HG02885 (cell line): ENCODE data around the gene S100Z.
"Not testable (repeated sequence)": the region's sequence is repeated elsewhere in the genome, so short reads cannot be mapped to it uniquely, and the experiment has no call there.

Experiments
- ATAC-seq: cut with Tn5 transposase; IDR thresholded peaks from one replicate; pipeline ENCODE4 v1.9.1; 2021; ENCODE audit warnings: mild to moderate bottlenecking; ENCODE audit not compliant: unreplicated experiment, poor library complexity

The S100Z gene

GRCh38 chr5:76822105-76822731, 27.6 kb upstream of the S100Z start:
- ATAC-seq: not testable (repeated sequence)

DNA sequence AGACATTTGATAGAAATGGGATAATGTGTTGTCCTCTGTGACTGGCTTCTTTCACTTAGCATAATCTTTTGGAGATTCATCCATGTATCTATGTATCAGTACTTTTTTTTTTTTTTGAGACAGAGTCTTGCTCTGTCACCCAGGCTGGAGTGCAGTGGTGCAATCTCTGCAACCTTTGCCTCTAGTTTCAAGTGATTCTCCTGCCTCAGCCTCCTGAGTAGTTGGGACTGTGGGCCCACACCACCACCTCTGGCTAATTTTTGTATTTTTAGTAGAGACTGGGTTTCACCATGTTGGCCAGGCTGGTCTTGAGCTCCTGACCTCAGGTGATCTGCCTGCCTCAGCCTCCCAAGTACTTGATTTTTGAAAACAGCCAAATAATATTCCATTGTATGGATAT, 23.4 kb upstream of the S100Z start:
- not testable (repeated sequence) for ATAC-seq

- no peak for ATAC-seq
These were observed 18.7 kb upstream of the S100Z start for GRCh38 chr5:76831110-76831452.

GRCh38 chr5:76836181-76836580, 13.6 kb upstream of the S100Z start:
- ATAC-seq: no peak

DNA sequence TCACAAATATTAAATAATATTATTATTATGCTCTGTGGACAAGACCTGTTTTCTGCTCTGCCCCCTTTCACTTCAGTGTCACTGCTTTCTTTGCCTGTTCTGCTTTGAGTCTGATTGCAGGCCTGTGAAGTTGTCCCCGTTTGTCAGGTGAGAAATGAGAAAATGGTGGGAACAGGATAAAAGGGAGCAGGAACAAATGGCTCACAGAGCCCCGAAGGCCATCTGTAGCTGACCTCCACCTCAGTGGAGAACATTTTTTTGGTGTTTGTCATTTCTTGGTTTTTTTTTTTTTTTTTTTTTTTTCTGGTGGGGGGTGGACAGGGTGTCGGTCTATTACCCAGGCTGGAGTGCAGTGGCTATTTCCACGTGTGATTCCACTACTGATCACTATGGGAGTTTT, 13.2 kb upstream of the S100Z start:
- ATAC-seq: no peak

GRCh38 chr5:76838481-76839261, 11.1 kb upstream of the S100Z start:
- ATAC-seq: no peak

DNA sequence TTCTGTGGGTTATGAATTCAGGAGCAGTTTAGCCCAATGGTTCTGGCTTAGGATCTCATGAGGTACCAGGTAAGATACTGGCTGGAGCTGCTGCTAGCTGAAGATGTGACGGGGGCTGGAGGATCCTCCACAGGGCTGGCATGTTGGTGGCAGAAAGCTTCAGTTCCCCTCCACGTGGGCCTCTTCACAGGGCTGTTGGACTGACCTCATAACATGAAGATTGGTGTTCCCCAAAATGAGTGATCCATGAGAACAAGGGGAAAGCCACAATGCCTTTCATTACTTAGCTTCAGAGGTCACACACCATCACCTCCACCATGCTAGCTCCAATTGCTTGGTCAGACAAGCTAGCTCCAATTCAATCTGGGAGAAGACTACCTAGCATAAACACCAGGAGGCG, 8.5 kb upstream of the S100Z start:
- no peak for ATAC-seq

- ATAC-seq: no peak
These were observed 3.9 kb upstream of the S100Z start for GRCh38 chr5:76845890-76846289.

DNA sequence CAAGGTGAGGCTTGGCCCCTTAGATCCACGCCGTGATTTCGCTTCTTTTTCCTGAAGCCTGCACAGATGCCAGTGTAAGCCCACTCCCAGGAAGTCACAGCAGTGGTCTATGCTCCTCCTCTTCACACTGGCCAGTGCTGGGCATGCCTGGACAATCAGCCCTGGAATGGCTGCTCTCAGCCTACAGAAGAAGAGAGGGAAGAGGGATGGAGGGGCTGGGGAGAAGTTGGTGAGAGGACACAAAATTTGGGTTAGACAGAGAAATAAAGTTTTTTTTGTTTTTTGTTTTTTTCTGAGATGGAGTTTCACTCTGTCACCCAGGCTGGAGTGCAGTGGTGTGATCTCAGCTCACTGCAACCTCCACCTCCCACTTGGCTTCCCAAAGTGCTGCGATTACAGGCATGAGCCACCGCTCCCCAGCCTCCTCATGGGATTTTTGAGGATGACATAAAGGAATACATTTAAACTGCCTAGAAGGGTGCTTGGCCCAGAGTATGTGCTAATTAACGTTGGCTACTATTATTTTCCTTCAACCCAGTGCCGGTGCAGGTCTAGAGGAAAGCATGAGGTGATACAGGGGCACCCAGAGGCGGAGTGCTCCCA, 830 bp downstream of the S100Z start:
- no peak for ATAC-seq

DNA sequence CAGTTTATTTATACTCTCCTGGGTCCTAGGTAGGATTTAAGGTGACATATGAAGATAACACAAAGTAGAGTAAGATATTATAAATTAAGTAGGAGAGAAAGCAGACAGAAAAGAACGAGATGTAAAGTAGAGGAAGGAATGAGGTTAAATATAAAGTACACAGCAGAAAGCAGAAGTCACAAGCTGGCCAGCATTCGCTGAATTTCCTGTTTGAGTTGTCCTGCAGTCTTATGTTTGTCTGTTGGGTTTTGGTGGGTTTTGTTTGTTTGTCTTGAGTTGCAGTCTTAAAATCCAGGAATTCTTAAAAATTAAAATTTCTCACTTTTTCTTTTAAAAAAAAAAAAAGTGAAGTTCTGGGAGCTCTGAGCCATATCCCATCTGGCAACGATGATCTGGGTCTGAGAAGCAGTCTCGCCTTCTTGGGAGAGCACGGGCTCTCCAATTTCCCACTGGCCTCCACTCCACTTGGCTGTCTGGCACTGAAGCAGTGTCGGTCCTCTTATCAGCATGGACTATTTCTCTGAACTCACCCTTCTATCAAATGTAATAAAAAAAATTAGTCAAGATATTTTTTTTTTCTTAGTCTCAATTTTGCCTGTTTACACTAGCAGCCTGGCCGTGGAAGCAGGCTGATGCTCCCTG, 2.0 kb downstream of the S100Z start:
- no peak for ATAC-seq

GRCh38 chr5:76852772-76853171, 3.0 kb downstream of the S100Z start:
- ATAC-seq: no peak

- ATAC-seq: not testable (repeated sequence)
These were observed 3.9 kb downstream of the S100Z start for GRCh38 chr5:76853741-76854140.

DNA sequence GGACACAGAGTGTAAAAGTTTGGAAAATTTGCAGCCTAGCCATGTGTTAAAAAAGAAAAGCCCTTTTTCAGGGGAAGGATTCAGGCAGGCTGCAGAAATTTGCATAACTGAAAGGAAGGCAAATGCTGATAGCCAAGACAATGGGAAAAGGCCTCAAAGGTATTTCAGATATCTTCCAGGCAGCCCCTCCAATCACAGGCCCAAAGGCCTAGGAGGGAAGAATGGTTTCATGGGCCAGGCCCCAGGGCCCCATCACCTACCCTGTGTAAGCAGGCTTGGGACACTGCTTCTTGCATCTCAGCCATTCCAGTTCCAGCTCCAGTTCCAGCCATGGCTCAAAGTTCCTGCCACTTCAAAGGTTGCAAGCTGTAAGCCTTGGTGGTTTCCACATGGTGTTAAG, 4.8 kb downstream of the S100Z start:
- no peak for ATAC-seq

DNA sequence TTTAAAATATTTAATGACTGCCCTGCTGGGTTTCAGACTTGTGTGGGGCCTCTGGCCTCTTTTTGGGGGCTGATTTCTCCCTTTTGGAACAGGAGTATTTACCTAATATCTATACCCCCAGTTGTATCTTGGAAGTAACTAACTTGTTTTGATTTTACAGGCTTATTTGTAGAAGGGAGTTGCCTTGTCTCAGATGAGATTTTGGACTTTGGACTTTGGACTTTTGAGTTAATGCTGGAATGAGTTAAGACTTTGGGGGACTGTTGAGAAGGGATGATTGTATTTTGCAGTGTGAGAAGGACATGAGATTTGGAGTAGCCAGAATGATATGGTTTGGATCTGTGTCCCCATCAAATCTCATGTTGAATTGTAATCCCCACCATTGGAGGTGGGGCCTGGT, 5.7 kb downstream of the S100Z start:
- not testable (repeated sequence) for ATAC-seq

GRCh38 chr5:76855961-76856360, 6.1 kb downstream of the S100Z start:
- ATAC-seq: no peak

DNA sequence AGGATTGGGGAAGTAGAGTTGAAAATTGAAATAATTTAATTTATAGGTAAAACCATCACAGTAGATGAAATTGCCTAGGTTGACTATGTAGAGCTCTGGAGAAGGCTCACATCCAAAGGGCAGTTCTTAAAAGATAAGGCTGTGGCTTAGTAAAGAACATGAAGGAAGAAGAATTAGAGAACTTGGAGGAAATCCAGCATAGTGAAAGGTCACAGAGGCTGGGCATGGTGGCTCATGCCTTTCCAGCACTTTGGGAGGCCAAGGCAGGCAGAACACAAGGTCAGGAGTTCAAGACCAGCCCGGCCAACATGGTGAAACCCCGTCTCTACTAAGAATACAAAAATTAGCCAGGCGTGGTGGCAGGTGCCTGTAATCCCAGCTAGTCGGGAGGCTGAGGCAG, 7.0 kb downstream of the S100Z start:
- not testable (repeated sequence) for ATAC-seq

DNA sequence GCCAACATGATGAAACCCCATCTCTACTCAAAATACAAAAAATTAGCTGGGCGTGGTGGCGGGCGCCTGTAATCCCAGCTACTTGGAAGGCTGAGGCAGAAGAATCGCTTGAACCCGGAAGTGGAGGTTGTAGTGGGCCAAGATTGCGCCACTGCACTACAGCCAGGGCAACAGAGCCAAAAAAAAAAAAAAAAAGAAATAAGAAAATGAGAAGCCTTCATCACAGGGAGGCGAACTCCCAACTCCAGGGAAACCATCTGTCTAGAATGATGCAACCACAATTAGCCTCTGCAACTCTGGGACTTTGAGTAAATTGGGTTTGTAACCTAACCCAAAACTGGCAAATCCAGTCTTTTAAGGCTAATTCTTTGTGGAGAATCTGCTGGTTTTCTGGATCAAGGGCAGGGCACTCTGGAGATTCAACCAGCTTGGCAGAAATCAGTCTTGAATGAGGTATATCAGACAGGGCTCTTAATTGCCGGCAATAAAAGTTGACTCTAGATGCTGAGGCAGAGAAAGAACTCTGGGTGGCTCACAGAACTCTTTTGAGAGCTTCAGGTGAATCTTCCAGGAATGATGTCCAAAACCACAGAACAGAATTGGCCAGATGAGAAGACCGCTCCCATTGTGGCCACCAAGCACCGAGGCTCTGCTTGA, 9.9 kb downstream of the S100Z start:
- no peak for ATAC-seq

DNA sequence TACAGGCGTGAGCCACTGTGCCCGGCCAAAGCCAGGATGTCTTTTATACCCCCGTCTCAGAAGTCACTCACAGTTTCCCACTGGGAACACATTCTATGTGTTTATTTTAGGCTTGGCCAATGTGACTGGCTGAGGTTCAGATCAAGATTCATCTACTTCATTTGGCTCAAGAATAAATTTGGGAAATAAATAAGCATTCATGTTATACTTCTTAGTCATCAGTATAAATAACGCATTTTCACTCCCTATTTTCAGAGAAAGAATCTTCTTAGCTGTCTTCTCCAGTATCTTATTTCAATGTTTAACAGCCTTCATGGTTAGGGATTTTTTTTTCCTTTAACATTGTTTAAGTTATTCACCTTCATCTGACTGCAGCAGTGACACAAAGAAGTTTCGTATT, 11.8 kb downstream of the S100Z start:
- ATAC-seq: no peak

- no peak for ATAC-seq
These were observed 13.2 kb downstream of the S100Z start for GRCh38 chr5:76863001-76863400.

GRCh38 chr5:76866503-76866902, 16.7 kb downstream of the S100Z start:
- no peak for ATAC-seq

GRCh38 chr5:76867038-76867437, 17.2 kb downstream of the S100Z start:
- ATAC-seq: no peak
